Activated naive CD4-positive, alpha-beta T cell treated with Interleukin-2 at 50 U/mL for 16 hours (primary cell): ENCODE data around the gene LPGAT1.
A peak's percentile ranks its signal among the peaks of the same experiment; 100 is the strongest.
"Not testable (repeated sequence)": the region's sequence is repeated elsewhere in the genome, so short reads cannot be mapped to it uniquely, and the experiment has no call there.

Experiments
- DNase-seq: peaks from one replicate; pipeline ENCODE4 v3.0.0-alpha.2; 2020

The LPGAT1 gene

DNA sequence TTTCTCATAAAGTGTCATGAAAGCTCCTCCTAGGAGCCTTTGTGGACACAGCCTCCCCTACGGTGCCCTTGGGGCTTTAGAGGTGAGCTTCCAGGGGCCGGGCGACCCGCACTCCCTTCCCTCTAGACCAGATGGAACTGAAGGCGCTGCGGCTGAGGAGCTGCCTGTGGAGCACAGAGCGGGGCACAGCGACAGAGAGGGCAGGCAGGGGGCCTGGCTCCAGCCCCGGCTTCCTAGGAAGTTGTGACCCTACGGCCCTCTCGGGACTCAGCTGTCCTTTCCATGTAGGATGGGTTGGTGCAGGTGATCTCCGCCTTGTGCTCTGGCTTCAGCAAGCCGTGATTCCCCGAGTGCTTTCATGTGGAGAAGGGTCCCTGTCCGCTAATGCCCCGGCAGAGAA, 131.5 kb downstream of the LPGAT1 start:
- no peak for DNase-seq

DNA sequence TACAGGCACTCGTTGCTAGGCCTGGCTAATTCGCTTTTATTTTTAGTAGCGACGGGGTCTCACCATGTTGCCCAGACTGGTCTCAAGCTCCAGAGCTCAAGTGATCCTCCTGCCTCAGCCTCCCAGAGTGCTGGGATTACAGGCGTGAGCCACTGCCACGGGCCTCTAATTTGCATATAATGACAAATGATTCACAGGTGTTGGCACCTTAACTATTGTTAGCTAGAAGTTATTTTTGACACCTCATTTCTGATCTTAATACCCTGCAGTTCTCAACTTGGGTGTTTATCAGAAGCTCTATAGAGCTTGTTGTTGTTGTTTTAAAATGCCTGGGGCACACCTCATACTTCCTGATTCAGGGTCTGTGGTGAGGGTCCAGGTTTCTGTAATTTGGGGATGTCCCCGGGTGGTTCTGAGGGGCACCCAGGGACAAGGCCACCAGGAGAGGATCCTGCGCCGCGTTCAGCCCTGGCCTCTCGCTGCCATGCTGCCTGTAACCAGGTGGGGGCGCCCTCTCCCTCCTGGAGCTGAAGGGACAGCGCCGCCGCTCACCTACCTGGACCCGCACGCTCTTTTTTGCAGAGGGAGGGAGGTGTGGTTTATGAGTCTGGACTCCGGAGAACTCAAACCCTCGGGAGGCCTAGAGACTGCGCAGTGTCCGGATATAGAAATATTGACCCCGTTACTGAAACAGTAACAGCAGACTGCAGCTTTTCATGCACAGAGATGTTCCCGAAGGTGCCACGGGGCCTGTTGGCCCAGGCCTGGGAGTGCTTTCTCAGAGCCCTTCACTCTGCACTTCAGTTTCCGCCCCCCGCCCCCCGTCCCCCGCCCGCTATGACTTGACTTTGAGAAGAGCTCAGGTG, 132.2 kb downstream of the LPGAT1 start:
- DNase-seq = peak; percentile 83

DNA sequence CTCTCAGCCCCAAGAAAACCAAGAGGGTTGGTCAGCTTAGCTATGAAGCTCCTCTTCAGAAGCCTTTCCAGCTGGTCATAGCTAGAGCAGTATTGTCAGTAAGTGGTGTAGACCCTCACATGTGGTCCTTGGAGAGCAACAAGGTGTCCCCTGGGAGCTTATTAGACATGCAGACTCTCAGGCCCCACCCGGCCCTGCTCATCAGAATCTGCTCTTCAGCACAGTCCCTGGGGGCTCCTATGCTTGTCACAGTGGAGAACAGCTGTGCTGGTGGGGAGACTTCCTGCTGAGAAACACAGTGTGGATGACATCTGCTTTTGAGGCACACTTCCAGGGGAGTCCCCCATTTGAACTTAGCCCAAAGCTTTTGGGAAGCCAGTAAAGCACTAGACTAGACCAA, 133.2 kb downstream of the LPGAT1 start:
- no peak for DNase-seq

DNA sequence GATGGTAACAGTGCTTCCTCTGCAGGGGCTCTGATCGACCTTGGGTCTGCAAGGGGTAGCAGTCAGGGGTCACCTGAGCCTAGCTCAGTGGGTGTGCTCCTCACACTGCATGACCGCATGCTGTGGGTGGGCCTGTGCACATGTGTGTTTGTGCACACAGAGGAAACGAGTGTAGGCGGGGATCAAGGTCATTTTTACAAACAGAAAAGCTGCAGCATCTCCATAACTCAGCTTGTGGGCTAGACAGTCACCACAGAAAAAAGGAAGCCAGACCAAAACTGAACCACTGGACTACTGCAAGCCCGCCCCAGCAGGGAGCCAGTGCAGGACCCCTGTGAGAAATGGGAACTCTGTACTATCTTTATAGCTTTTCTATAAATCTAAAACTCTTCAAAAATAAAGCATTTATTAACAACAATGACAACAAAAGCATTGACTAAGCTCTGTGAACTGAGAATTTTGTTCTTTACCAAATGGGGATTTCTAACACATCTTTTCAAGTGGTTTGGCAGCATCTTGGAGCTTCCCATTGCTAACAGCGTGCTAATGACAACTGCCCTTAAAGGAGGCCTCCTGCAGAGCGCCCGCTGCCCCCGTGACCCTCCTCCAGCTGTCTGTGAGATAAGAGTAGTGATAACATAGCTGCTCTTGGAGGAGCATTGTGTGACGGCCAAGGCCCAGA, 135.3 kb downstream of the LPGAT1 start:
- peak; percentile 18 for DNase-seq

DNA sequence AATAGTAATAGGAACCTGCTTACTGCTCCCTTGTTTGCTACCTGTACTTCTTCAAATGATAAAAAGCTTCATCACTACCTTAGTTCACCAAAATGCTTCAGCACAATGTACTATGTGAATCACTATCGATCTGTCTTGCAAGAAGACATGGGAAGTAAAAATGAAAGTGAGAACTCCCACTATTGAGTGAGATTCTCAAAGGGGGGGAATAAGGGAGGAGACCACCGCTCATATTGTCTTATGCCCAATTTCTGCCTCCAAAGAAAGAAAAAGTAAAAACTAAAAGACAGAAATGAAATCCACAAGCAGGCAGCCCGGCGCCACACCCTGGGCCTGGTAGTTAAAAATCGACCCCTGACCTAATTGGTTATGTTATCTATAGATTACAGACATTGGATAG, 136.7 kb downstream of the LPGAT1 start:
- not testable (repeated sequence) for DNase-seq
